CD4-positive, alpha-beta T cell (primary cell): ENCODE measurements around the gene LRRC37B. TPM values are rescaled to one million over a fixed set of nuclear protein-coding genes. Genes with fewer than 3 reads are reported as not detected.
A peak's percentile ranks its signal among the peaks of the same experiment; 100 is the strongest.
"Not testable (repeated sequence)": the region's sequence is repeated elsewhere in the genome, so short reads cannot be mapped to it uniquely, and the experiment has no call there.

Experiments used
- ATAC-seq: fragments of 200-7000 bp; cut with Tn5 transposase; one replicate; pipeline ENCODE4 v1.10.0; 2022; ENCODE audit warnings: mild to moderate bottlenecking; ENCODE audit not compliant: poor library complexity
- CTCF ChIA-PET: fragments of 350-600 bp; sonication (Branson Sonifier 250); formaldehyde crosslinking; loops from one replicate; lab custom pipeline; 2021; ENCODE audit warnings: antibody characterized with exemption, inconsistent platforms; lab: Charles Lee
- POLR2A ChIA-PET: fragments of 350-600 bp; sonication (Branson Sonifier 250); formaldehyde crosslinking; loops from one replicate; lab custom pipeline; 2021; ENCODE audit warnings: antibody characterized with exemption, inconsistent platforms; lab: Charles Lee
- DNase-seq, 14 experiments: peaks; one replicate each; pipeline ENCODE4 v3.0.0-alpha.2; 2013 to 2020; ENCODE audit warnings: mixed read lengths in 2 of 14
- H3K27ac ChIP-seq, 2 donors: one replicate each; pipeline versions ENCODE4 v1.5.1 to v1.7.0; 2013; ENCODE audit warnings: low read length in 2 of 2, low read depth in 1 of 2, mild to moderate bottlenecking in 1 of 2
- H3K27me3 ChIP-seq, 2 experiments: 1 replicate in 1 of 2; 2 replicates in 1 of 2; pipeline versions ENCODE4 v1.6.1 to v1.7.0; 2013; ENCODE audit warnings: low read length in 2 of 2, control low read depth in 1 of 2, mild to moderate bottlenecking in 1 of 2, moderate library complexity in 1 of 2; ENCODE audit not compliant: insufficient read depth in 2 of 2, control insufficient read depth in 1 of 2
- H3K36me3 ChIP-seq: one replicate; pipeline ENCODE4 v1.6.1; 2013; ENCODE audit warnings: low read length, control low read depth; ENCODE audit not compliant: insufficient read depth
- H3K4me1 ChIP-seq: one replicate; pipeline ENCODE4 v1.6.1; 2013; ENCODE audit warnings: low read length, control low read depth; ENCODE audit not compliant: insufficient read depth
- H3K4me3 ChIP-seq: one replicate; pipeline ENCODE4 v1.5.1; 2013; ENCODE audit warnings: mild to moderate bottlenecking, low read length, moderate library complexity
- H3K9me3 ChIP-seq, 2 experiments: 1 replicate in 1 of 2; 2 replicates in 1 of 2; pipeline versions ENCODE4 v1.6.1 to v1.7.0; 2013; ENCODE audit warnings: low read length in 2 of 2, mild to moderate bottlenecking in 2 of 2, control low read depth in 1 of 2, moderate library complexity in 1 of 2; ENCODE audit not compliant: control insufficient read depth in 1 of 2, insufficient read depth in 1 of 2
- H3K27ac Mint-ChIP-seq: one replicate; pipeline ENCODE4 v1.8.0; 2020; ENCODE audit warnings: mixed read lengths
- H3K27me3 Mint-ChIP-seq: one replicate; pipeline ENCODE4 v1.8.0; 2021; ENCODE audit warnings: mixed read lengths
- H3K36me3 Mint-ChIP-seq: one replicate; pipeline ENCODE4 v1.8.0; 2021; ENCODE audit warnings: low read depth, mixed read lengths
- H3K4me1 Mint-ChIP-seq: one replicate; pipeline ENCODE4 v1.8.0; 2021; ENCODE audit warnings: low read depth, mixed read lengths
- H3K4me3 Mint-ChIP-seq: one replicate; pipeline ENCODE4 v1.8.0; 2020; ENCODE audit warnings: mild to moderate bottlenecking, mixed read lengths
- H3K9me3 Mint-ChIP-seq: one replicate; pipeline ENCODE4 v1.8.0; 2020; ENCODE audit warnings: mixed read lengths
- intact Hi-C, 2 experiments: fragments of 100-400 bp; cut with DNase I in 1 of 2; cut with micrococcal nuclease in 1 of 2; formaldehyde crosslinking; loops; one replicate each; pipeline versions ENCODE4 v1.15.1 to v1.9.0; 2023 to 2025; cut with DNase I, micrococcal nuclease
- total RNA-seq, 174 experiments: library from RNA in 2 of 174; stranded (reverse) in 2 of 174; gene quantifications; one replicate each; pipeline ENCODE4 v1.2.3 and lab custom pipeline; 2021 to 2026
- TF ChIP-seq, protein P1 (sequence below): fragments of 200-600 bp; IDR thresholded peaks from one replicate; pipeline ENCODE4 v1.8.0; 2022; ENCODE audit warnings: antibody characterized with exemption, mild to moderate bottlenecking

Gene LRRC37B
- total RNA-seq, 2 experiments from 2014 or later: 68.8 to 75.2 TPM

DNA sequence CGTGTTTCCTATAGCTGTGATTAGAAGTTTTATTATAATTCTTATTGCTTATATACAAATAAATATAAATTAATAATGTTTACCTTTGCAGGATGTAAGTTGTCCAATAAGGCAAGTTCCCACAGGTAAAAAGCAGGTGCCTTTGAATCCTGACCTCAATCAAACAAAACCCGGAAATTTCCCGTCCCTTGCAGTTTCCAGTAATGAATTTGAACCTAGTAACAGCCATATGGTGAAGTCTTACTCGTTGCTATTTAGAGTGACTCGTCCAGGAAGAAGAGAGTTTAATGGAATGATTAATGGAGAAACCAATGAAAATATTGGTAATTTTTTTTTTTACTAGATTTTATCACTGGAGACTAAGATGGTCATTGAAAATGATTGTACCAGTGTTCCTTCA lies 31.8 kb upstream of the LRRC37B start:
- DNase-seq, CTCF ChIA-PET, H3K9me3 ChIP-seq, H3K9me3 Mint-ChIP-seq, H3K27ac ChIP-seq, H3K27me3 ChIP-seq, H3K4me1 Mint-ChIP-seq, intact Hi-C loops, H3K27ac Mint-ChIP-seq, H3K27me3 Mint-ChIP-seq, POLR2A ChIA-PET, ATAC-seq, H3K4me3 Mint-ChIP-seq, H3K4me3 ChIP-seq, H3K4me1 ChIP-seq: not testable (repeated sequence)
- peaks cover 32% of the 10 kb centered on the region for H3K36me3 ChIP-seq
- peaks cover 35% of the 10 kb centered on the region for H3K36me3 Mint-ChIP-seq

GRCh38 chr17:31991821-31992220 lies 15.4 kb upstream of the LRRC37B start:
- H3K27ac ChIP-seq, H3K4me3 Mint-ChIP-seq, H3K9me3 ChIP-seq, H3K27me3 ChIP-seq, H3K27me3 Mint-ChIP-seq, H3K4me1 ChIP-seq, ATAC-seq, POLR2A ChIA-PET, DNase-seq, intact Hi-C loops, H3K9me3 Mint-ChIP-seq, H3K4me1 Mint-ChIP-seq, H3K27ac Mint-ChIP-seq, H3K4me3 ChIP-seq, CTCF ChIA-PET: not testable (repeated sequence)
- H3K36me3 ChIP-seq: peaks cover 78% of the 10 kb centered on the region
- H3K36me3 Mint-ChIP-seq: peaks cover 60% of the 10 kb centered on the region

DNA sequence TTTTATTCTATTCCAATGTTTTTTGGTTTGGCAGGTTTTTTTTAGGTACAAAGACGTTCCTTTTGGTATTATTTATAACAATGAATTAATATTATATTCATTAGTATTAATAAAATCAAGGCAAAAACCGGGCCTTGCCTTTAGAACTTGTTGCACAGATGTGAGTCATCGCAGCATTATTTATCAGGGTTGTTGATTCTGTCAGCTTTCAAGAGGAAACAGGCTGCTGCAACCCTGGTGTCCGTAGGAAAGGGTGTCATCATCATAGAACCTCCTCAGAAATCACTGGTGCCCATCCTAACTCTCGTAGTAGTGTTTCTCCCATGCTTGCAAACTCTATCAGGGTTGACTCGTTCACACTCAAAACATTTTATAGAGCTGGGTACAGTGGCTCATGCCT lies 10.2 kb upstream of the LRRC37B start:
- no peak overlapping the region for H3K27ac Mint-ChIP-seq
- peaks cover 60% of the 10 kb centered on the region for H3K36me3 Mint-ChIP-seq
- H3K27me3 ChIP-seq: no peaks in the 10 kb centered on the region
- no peaks in the 10 kb centered on the region for H3K9me3 ChIP-seq
- no peaks in the 10 kb centered on the region for H3K9me3 Mint-ChIP-seq
- intact Hi-C loops: no loop called here
- no peak overlapping the region for H3K4me3 Mint-ChIP-seq
- no peak overlapping the region for H3K4me3 ChIP-seq
- ChIA-PET POLR2A (no interaction called here), CTCF (no interaction called here)
- no peaks in the 10 kb centered on the region for H3K4me1 ChIP-seq
- H3K27me3 Mint-ChIP-seq: no peaks in the 10 kb centered on the region
- no peaks in the 10 kb centered on the region for H3K4me1 Mint-ChIP-seq
- DNase-seq: no peak
- no peak overlapping the region for H3K27ac ChIP-seq
- no peak for ATAC-seq
- H3K36me3 ChIP-seq: peaks cover 80% of the 10 kb centered on the region
- TF ChIP-seq, protein P1, sequence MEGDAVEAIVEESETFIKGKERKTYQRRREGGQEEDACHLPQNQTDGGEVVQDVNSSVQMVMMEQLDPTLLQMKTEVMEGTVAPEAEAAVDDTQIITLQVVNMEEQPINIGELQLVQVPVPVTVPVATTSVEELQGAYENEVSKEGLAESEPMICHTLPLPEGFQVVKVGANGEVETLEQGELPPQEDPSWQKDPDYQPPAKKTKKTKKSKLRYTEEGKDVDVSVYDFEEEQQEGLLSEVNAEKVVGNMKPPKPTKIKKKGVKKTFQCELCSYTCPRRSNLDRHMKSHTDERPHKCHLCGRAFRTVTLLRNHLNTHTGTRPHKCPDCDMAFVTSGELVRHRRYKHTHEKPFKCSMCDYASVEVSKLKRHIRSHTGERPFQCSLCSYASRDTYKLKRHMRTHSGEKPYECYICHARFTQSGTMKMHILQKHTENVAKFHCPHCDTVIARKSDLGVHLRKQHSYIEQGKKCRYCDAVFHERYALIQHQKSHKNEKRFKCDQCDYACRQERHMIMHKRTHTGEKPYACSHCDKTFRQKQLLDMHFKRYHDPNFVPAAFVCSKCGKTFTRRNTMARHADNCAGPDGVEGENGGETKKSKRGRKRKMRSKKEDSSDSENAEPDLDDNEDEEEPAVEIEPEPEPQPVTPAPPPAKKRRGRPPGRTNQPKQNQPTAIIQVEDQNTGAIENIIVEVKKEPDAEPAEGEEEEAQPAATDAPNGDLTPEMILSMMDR: no peak

GRCh38 chr17:32007463-32008298 lies 498 bp downstream of the LRRC37B start:
- H3K27me3 Mint-ChIP-seq: no peaks in the 10 kb centered on the region
- CTCF ChIA-PET: interaction anchor here (0.6 to 2.3 kb wide), 7 partner anchors 12 to 131 kb away, joined by 3 to 11 read pairs (median 3); no protein-coding TSS in a partner anchor
- TF ChIP-seq, protein P1: no peak
- no peaks in the 10 kb centered on the region for H3K9me3 Mint-ChIP-seq
- peak overlapping the region; percentile 93 for H3K4me3 ChIP-seq
- intact Hi-C loops: loop anchor here (2.0 to 10.0 kb wide), 5 partner anchors 70 to 337 kb away; partner anchors contain the start of genes C17orf75 (in 1 of the 2), SUZ12 (in 1 of the 2) and UTP6 (in 1 of the 2)
- POLR2A ChIA-PET: interaction anchor here (1.1 to 2.8 kb wide), 5 partner anchors 97 to 134 kb away, joined by 3 to 16 read pairs (median 7); partner anchors contain the start of genes RHOT1 and UTP6
- H3K4me1 Mint-ChIP-seq: peaks cover 40% of the 10 kb centered on the region
- no peaks in the 10 kb centered on the region for H3K9me3 ChIP-seq
- DNase-seq (peak in 13 of 14 experiments; percentile 9 to 63 (median 29)), ATAC-seq (peak; percentile 46)
- H3K27ac ChIP-seq: peak overlapping the region; percentile 17 to 47
- peaks cover 15% of the 10 kb centered on the region for H3K36me3 Mint-ChIP-seq
- H3K4me1 ChIP-seq: peaks cover 37% of the 10 kb centered on the region
- H3K4me3 Mint-ChIP-seq: peak overlapping the region; percentile 94
- peak overlapping the region; percentile 90 for H3K27ac Mint-ChIP-seq
- H3K36me3 ChIP-seq: no peaks in the 10 kb centered on the region
- no peaks in the 10 kb centered on the region for H3K27me3 ChIP-seq
